HCT116 (cell line): Measurements from ENCODE around the gene MEP1A. TPM values are rescaled to one million over a fixed set of nuclear protein-coding genes. Genes with fewer than 3 reads are reported as not detected.
A peak's percentile ranks its signal among the peaks of the same experiment; 100 is the strongest.

Experiments used
- ATAC-seq: fragments of 200-7000 bp; cut with Tn5 transposase; 2 replicates; pipeline ENCODE4 v1.9.1; 2020; ENCODE audit warnings: mild to moderate bottlenecking, moderate library complexity
- BruUV-seq: library from RNA; stranded (reverse); fragments of 400-500 nt; replicated peaks from 2 replicates; lab custom pipeline; 2021; lab: Mats Ljungman, UMichigan
- CTCF ChIA-PET: fragments of 300-600 bp; sonication (Branson Sonifier 250); formaldehyde crosslinking; loops from one replicate; lab custom pipeline; 2021; ENCODE audit warnings: antibody characterized with exemption; lab: Charles Lee
- POLR2A ChIA-PET: fragments of 300-600, 350-600 bp; sonication (Branson Sonifier 250); formaldehyde crosslinking; loops from one replicate; lab custom pipeline; 2021; ENCODE audit warnings: antibody characterized with exemption; lab: Charles Lee
- RAD21 ChIA-PET, 2 experiments: fragments of 300-600 bp; sonication (Branson Sonifier 250); formaldehyde crosslinking; loops; one replicate each; lab custom pipeline; 2023; ENCODE audit warnings: low total read pairs in 2 of 2; ENCODE audit not compliant: uncharacterized antibody in 2 of 2, unreplicated experiment in 2 of 2, low non-redundant PET in 1 of 2; lab: Charles Lee
- DNase-seq: peaks from one replicate; pipeline ENCODE4 v3.0.0-alpha.2; 2010; ENCODE audit warnings: low read depth, low spot score
- H2AFZ ChIP-seq: fragments of 200-600 bp; shearing (Covaris generic), sonication (generic); 2 replicates; pipeline ENCODE4 v1.6.1; 2017; ENCODE audit warnings: low read depth, mixed run types, mixed read lengths, antibody characterized with exemption, low read length; ENCODE audit not compliant: poor library complexity, severe bottlenecking
- H3K27ac ChIP-seq: 2 replicates; pipeline ENCODE4 v1.5.1; 2012; ENCODE audit warnings: low read depth, low read length
- H3K27me3 ChIP-seq: fragments of 200-600 bp; sonication (generic); 2 replicates; pipeline ENCODE4 v1.6.1; 2016; ENCODE audit warnings: mixed run types, low read length, mixed read lengths; ENCODE audit not compliant: insufficient read depth
- H3K36me3 ChIP-seq, 2 experiments: fragments of 200-500 bp in 1 of 2; fragments of 200-600 bp in 1 of 2; sonication (Bioruptor generic) in 1 of 2; sonication (generic) in 1 of 2; 2 replicates each; pipeline versions ENCODE4 v1.5.1 to v1.6.1; 2014 to 2016; ENCODE audit warnings: low read length in 2 of 2, inconsistent platforms in 1 of 2, mixed read lengths in 1 of 2, mixed run types in 1 of 2; ENCODE audit not compliant: insufficient read depth in 2 of 2, control insufficient read depth in 1 of 2
- H3K4me1 ChIP-seq, 2 experiments: fragments of 200-600 bp in 1 of 2; sonication (generic) in 1 of 2; 2 replicates each; pipeline versions ENCODE4 v1.5.1 to v1.6.1; 2012 to 2017; ENCODE audit warnings: low read length in 2 of 2, inconsistent platforms in 1 of 2, mild to moderate bottlenecking in 1 of 2, mixed read lengths in 1 of 2, mixed run types in 1 of 2, moderate library complexity in 1 of 2; ENCODE audit not compliant: insufficient read depth in 2 of 2, control insufficient read depth in 1 of 2
- H3K4me2 ChIP-seq: fragments of 200-600 bp; sonication (generic); 2 replicates; pipeline ENCODE4 v1.6.1; 2017; ENCODE audit warnings: mixed run types, low read length, mixed read lengths
- H3K4me3 ChIP-seq, 2 experiments: fragments of 200-600 bp in 1 of 2; sonication (generic) in 1 of 2; replicated peaks in 1 of 2; 2 replicates each; pipeline ENCODE4 v1.5.1; 2011 to 2016; ENCODE audit warnings: low read length in 2 of 2, control low read depth in 1 of 2, low read depth in 1 of 2, mild to moderate bottlenecking in 1 of 2, mixed read lengths in 1 of 2, mixed run types in 1 of 2
- H3K79me2 ChIP-seq: fragments of 200-600 bp; sonication (generic); 2 replicates; pipeline ENCODE4 v1.6.1; 2017; ENCODE audit warnings: mild to moderate bottlenecking, mixed run types, low read length, moderate library complexity, mixed read lengths; ENCODE audit not compliant: insufficient read depth
- H3K9ac ChIP-seq: fragments of 200-600 bp; sonication (generic); 2 replicates; pipeline ENCODE4 v1.6.1; 2016; ENCODE audit warnings: low read length, mixed read lengths
- H3K9me2 ChIP-seq: fragments of 200-600 bp; sonication (generic), shearing (Covaris generic); 2 replicates; pipeline ENCODE4 v1.6.1; 2017; ENCODE audit warnings: mixed run types, mild to moderate bottlenecking, moderate library complexity; ENCODE audit not compliant: insufficient read depth
- H3K9me3 ChIP-seq, 2 experiments: fragments of 200-500 bp in 1 of 2; fragments of 200-600 bp in 1 of 2; sonication (Bioruptor generic) in 1 of 2; sonication (generic) in 1 of 2; 2 replicates each; pipeline ENCODE4 v1.6.1; 2014 to 2017; ENCODE audit warnings: low read length in 2 of 2, mixed read lengths in 2 of 2, inconsistent platforms in 1 of 2, low read depth in 1 of 2, mild to moderate bottlenecking in 1 of 2, mixed run types in 1 of 2, moderate library complexity in 1 of 2; ENCODE audit not compliant: control insufficient read depth in 1 of 2, insufficient read depth in 1 of 2
- H4K20me1 ChIP-seq: fragments of 200-600 bp; sonication (generic), shearing (Covaris generic); 2 replicates; pipeline ENCODE4 v1.6.1; 2017; ENCODE audit warnings: mixed run types, mild to moderate bottlenecking, moderate library complexity; ENCODE audit not compliant: insufficient read depth
- CBX3 ChIP-seq: IDR thresholded peaks from 2 replicates; pipeline ENCODE4 v1.6.1; 2012; ENCODE audit warnings: low read depth
- CEBPB ChIP-seq: IDR thresholded peaks from 2 replicates; pipeline ENCODE4 v1.6.1; 2012; ENCODE audit warnings: low read depth
- EGR1 ChIP-seq: IDR thresholded peaks from 2 replicates; pipeline ENCODE4 v1.6.1; 2012; ENCODE audit warnings: low read depth
- EZH2 ChIP-seq: fragments of 200-600 bp; sonication (generic); IDR thresholded peaks from 2 replicates; pipeline ENCODE4 v1.6.1; 2017; ENCODE audit warnings: antibody characterized with exemption, mixed run types
- EZH2phosphoT487 ChIP-seq: fragments of 200-600 bp; IDR thresholded peaks from 2 replicates; pipeline ENCODE4 v1.6.1; 2018; ENCODE audit warnings: antibody characterized with exemption, borderline replicate concordance
- FOSL1 ChIP-seq: IDR thresholded peaks from 2 replicates; pipeline ENCODE4 v1.6.1; 2012; ENCODE audit warnings: low read depth
- JUND ChIP-seq: IDR thresholded peaks from 2 replicates; pipeline ENCODE4 v1.6.1; 2012
- POLR2A ChIP-seq: IDR thresholded peaks from 2 replicates; pipeline ENCODE4 v1.7.0; 2011; ENCODE audit warnings: borderline replicate concordance; ENCODE audit not compliant: insufficient read depth, insufficient read length; ENCODE audit errors: extremely low read depth
- POLR2AphosphoS5 ChIP-seq: IDR thresholded peaks from 2 replicates; pipeline ENCODE4 v1.6.1; 2011; ENCODE audit warnings: mild to moderate bottlenecking, low read depth, low read length, moderate library complexity
- SIN3A ChIP-seq: IDR thresholded peaks from 2 replicates; pipeline ENCODE4 v1.6.1; 2012; ENCODE audit warnings: low read depth
- SRF ChIP-seq: IDR thresholded peaks from 2 replicates; pipeline ENCODE4 v1.6.1; 2012; ENCODE audit warnings: low read depth
- TCF7L2 ChIP-seq: IDR thresholded peaks from 2 replicates; pipeline ENCODE4 v1.7.0; 2011; ENCODE audit warnings: borderline replicate concordance, inconsistent platforms; ENCODE audit not compliant: insufficient read depth, insufficient read length; ENCODE audit errors: extremely low read depth
- YY1 ChIP-seq: IDR thresholded peaks from 2 replicates; pipeline ENCODE4 v1.6.1; 2011; ENCODE audit warnings: low read length, low read depth, moderate library complexity, mild to moderate bottlenecking; ENCODE audit not compliant: insufficient replicate concordance; ENCODE audit errors: extremely low read depth
- ZFX ChIP-seq: fragments of 450-650 bp; IDR thresholded peaks from 2 replicates; pipeline ENCODE4 v1.6.1; 2017
- ZNF274 ChIP-seq: fragments of 200-500 bp; sonication (Bioruptor generic); IDR thresholded peaks from 2 replicates; pipeline ENCODE4 v1.6.1; 2014; ENCODE audit warnings: mild to moderate bottlenecking, low read depth, low read length, inconsistent platforms
- intact Hi-C: fragments of 100-400 bp; cut with micrococcal nuclease; formaldehyde crosslinking; loops from 2 replicates; pipeline ENCODE4 v1.10.0; 2022
- total RNA-seq: library from RNA; stranded (reverse); gene quantifications from one replicate; pipeline ENCODE4 v1.2.1, GENCODE V29; 2021; ENCODE audit not compliant: unreplicated experiment
- TF ChIP-seq, protein P1 (sequence below): IDR thresholded peaks from 2 replicates; pipeline ENCODE4 v1.6.1; 2012
- TF ChIP-seq, protein P2 (sequence below): IDR thresholded peaks from 2 replicates; pipeline ENCODE4 v1.6.1; 2012
- TF ChIP-seq, protein P3 (sequence below): IDR thresholded peaks from 2 replicates; pipeline ENCODE4 v1.6.1; 2012; ENCODE audit warnings: low read depth
- TF ChIP-seq, protein P4 (sequence below), 3 experiments: fragments of 200-600 bp in 1 of 3; sonication (generic) in 1 of 3; IDR thresholded peaks in 2 of 3; conservative IDR thresholded peaks in 1 of 3; 2 replicates each; pipeline ENCODE4 v1.5.1; 2012 to 2017; ENCODE audit warnings: low read depth in 2 of 3, low read length in 2 of 3, antibody characterized with exemption in 1 of 3, borderline replicate concordance in 1 of 3, control low read depth in 1 of 3, mild to moderate bottlenecking in 1 of 3, mixed read lengths in 1 of 3, mixed run types in 1 of 3, moderate library complexity in 1 of 3; ENCODE audit not compliant: insufficient read depth in 1 of 3

The MEP1A gene
- total RNA-seq, 1 experiment from 2014 or later: not detected

DNA sequence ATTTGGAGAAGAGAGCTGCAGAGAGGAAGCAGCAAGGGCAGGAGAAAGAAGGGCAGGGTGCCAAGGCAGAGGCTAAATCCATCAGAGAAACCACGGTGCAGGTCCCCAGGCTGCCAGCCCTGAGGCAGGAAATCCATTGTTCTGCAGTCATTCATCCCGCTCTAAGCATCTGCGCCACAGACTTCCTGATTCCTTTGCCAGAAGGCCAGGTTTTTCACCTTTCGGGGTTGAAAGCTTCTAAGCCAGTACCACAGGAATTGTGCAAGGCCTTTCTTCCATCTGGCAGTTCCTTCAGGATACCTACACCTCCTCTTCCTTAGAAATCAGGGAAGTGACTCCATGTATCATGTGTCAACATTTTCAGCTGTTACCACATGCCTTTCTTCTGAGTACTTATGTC is 82.9 kb downstream of the MEP1A start (continued):
- TF ChIP-seq TCF7L2: no peak
- TF ChIP-seq, protein P1, sequence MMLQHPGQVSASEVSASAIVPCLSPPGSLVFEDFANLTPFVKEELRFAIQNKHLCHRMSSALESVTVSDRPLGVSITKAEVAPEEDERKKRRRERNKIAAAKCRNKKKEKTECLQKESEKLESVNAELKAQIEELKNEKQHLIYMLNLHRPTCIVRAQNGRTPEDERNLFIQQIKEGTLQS: no peak
- TF ChIP-seq ZNF274: no peak
- no peak for TF ChIP-seq POLR2A
- TF ChIP-seq FOSL1: no peak
- no peak for TF ChIP-seq EZH2phosphoT487
- peak; percentile 81 for TF ChIP-seq CEBPB
- TF ChIP-seq, protein P2, sequence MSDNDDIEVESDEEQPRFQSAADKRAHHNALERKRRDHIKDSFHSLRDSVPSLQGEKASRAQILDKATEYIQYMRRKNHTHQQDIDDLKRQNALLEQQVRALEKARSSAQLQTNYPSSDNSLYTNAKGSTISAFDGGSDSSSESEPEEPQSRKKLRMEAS: no peak
- TF ChIP-seq, protein P3, sequence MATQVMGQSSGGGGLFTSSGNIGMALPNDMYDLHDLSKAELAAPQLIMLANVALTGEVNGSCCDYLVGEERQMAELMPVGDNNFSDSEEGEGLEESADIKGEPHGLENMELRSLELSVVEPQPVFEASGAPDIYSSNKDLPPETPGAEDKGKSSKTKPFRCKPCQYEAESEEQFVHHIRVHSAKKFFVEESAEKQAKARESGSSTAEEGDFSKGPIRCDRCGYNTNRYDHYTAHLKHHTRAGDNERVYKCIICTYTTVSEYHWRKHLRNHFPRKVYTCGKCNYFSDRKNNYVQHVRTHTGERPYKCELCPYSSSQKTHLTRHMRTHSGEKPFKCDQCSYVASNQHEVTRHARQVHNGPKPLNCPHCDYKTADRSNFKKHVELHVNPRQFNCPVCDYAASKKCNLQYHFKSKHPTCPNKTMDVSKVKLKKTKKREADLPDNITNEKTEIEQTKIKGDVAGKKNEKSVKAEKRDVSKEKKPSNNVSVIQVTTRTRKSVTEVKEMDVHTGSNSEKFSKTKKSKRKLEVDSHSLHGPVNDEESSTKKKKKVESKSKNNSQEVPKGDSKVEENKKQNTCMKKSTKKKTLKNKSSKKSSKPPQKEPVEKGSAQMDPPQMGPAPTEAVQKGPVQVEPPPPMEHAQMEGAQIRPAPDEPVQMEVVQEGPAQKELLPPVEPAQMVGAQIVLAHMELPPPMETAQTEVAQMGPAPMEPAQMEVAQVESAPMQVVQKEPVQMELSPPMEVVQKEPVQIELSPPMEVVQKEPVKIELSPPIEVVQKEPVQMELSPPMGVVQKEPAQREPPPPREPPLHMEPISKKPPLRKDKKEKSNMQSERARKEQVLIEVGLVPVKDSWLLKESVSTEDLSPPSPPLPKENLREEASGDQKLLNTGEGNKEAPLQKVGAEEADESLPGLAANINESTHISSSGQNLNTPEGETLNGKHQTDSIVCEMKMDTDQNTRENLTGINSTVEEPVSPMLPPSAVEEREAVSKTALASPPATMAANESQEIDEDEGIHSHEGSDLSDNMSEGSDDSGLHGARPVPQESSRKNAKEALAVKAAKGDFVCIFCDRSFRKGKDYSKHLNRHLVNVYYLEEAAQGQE: no peak
- TF ChIP-seq JUND: 0 out of 2 replicates have a peak, but pooled peaks have one; percentile 27

DNA sequence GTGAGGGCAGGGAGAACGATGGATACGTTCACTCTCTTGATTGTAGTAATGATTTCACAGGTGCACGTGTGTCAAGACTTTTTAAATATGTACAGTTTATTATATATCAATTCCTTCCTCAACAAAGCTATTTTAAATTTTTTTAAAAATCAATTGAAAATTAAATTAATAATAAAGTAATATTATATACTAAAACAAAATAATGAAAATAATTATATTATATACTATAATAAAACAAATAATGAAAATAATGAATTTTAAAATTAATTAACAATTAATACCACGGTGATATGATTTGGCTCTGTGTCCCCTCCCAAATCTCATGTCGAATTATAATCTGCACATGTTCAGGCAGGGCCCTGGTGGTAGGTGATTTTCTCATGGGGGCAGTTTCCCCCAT is 85.8 kb downstream of the MEP1A start:
- TF ChIP-seq, protein P4, sequence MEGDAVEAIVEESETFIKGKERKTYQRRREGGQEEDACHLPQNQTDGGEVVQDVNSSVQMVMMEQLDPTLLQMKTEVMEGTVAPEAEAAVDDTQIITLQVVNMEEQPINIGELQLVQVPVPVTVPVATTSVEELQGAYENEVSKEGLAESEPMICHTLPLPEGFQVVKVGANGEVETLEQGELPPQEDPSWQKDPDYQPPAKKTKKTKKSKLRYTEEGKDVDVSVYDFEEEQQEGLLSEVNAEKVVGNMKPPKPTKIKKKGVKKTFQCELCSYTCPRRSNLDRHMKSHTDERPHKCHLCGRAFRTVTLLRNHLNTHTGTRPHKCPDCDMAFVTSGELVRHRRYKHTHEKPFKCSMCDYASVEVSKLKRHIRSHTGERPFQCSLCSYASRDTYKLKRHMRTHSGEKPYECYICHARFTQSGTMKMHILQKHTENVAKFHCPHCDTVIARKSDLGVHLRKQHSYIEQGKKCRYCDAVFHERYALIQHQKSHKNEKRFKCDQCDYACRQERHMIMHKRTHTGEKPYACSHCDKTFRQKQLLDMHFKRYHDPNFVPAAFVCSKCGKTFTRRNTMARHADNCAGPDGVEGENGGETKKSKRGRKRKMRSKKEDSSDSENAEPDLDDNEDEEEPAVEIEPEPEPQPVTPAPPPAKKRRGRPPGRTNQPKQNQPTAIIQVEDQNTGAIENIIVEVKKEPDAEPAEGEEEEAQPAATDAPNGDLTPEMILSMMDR (IDR thresholded peaks at IDR 0.05 in 2 of 3, conservative IDR thresholded peaks at IDR 0.05 in 1 of 3; ENCODE audit: borderline replicate concordance in 1 of 3, insufficient read depth in 1 of 3, low read depth in 2 of 3, low read length in 2 of 3): no peak
- no peak for TF ChIP-seq EZH2phosphoT487
- TF ChIP-seq EZH2: no peak
- TF ChIP-seq YY1: no peak
- no peak for TF ChIP-seq SIN3A
- no peak for TF ChIP-seq TCF7L2
- no peak for TF ChIP-seq ZNF274
- no peak for TF ChIP-seq POLR2AphosphoS5
- TF ChIP-seq, protein P2: no peak
- TF ChIP-seq SRF: no peak
- TF ChIP-seq JUND: no peak
- no peak for TF ChIP-seq CBX3
- no peak for TF ChIP-seq POLR2A
- TF ChIP-seq ZFX: no peak
- no peak for TF ChIP-seq FOSL1
- no peak for TF ChIP-seq EGR1
- BruUV-seq: no TSS peak
- no peaks in the 10 kb centered on the region for H3K27me3 ChIP-seq
- no peak overlapping the region for H3K9ac ChIP-seq
- peaks cover 0 to 9% of the 10 kb centered on the region in 2 experiments; a peak in 3 of 4 replicates for H3K4me1 ChIP-seq
- H3K79me2 ChIP-seq: no peaks in the 10 kb centered on the region
- POLR2A ChIA-PET: no interaction called here
- intact Hi-C loops: no loop called here
- no peak overlapping the region for H3K4me2 ChIP-seq
- no peak for DNase-seq
- no peaks in the 10 kb centered on the region for H3K36me3 ChIP-seq
- no peaks in the 10 kb centered on the region for H4K20me1 ChIP-seq
- RAD21 ChIA-PET: no interaction called here
- H3K27ac ChIP-seq: no peak overlapping the region
- no peak overlapping the region for H2AFZ ChIP-seq
- ATAC-seq: no peak
- H3K9me2 ChIP-seq: no peaks in the 10 kb centered on the region; the same call in 1 of the 2 replicates
- no peaks in the 10 kb centered on the region for H3K9me3 ChIP-seq
- no peak overlapping the region for H3K4me3 ChIP-seq
- CTCF ChIA-PET: no interaction called here
